MM.1S (cell line): ENCODE data around the gene SIM2.

Experiments used
- CTCF ChIP-seq: fragments of 300-600 bp; sonication (generic); IDR thresholded peaks from 2 replicates; pipeline ENCODE4 v1.5.1; 2016; ENCODE audit warnings: antibody characterized with exemption, low read length, mixed read lengths
- EZH2phosphoT487 ChIP-seq: fragments of 300-600 bp; sonication (generic); IDR thresholded peaks from 2 replicates; pipeline ENCODE4 v1.6.1; 2018; ENCODE audit warnings: antibody characterized with exemption, low read length

DNA sequence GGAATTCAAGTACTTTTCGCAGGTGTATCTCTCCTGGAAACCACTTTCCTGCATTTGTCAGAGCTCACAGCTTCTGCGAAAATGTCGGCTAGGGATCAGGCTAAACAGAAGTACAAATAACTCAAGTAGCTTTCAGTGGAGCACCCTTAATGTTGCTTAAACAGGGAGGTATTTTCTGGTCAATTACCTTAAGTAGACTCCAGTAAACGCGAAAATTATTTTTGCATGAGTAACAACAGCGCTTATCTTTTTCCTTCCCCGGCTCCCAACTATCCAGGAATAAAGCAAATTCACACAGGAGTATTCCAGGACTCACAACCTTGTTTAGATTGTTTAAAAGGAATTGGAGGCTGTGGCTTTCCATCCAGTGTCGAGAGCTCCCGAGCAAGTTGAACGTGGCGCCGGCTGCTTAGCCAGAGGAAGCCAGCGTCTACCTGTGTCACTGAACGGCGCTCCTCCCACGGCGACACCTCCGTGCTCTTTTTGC is 7.3 kb upstream of the SIM2 start:
- TF ChIP-seq CTCF (no peak), EZH2phosphoT487 (no peak)
